ENCODE measurements around the gene GGN. TPM values are rescaled to one million over a fixed set of nuclear protein-coding genes. Genes with fewer than 3 reads are reported as not detected.

GGN gene
- total RNA-seq, 1 experiment from 2014 or later: 0.73 TPM

DNA sequence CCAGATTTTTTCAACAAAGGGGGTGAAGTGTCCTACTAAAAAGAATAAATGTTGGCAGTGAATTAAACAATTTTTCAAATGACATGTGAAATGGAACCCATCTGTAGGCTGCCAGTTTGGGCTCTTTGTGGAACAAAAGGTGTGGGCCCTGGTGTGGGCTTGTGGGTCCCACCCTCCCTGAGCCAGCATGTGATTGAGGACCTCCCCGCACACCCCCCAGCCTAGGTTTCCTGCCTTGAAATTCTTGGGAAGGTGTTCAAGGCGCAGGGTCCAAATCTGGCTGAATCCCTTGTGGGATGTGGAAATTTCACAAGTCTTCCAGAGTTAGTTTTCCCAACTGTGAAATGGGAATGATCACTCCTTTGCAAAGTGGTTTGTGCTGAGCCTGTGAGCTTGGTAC is 4.1 kb downstream of the GGN start:
- Histone ChIP-seq H3K36me3 (ENCODE audit: low read depth, low read length) (peaks cover 23% of the 10 kb centered on the region), H3K9me3 (ENCODE audit: low read length) (no peaks in the 10 kb centered on the region), H4K20me1 (ENCODE audit: low read length) (peaks cover 3% of the 10 kb centered on the region; the same call in 1 of the 2 replicates), H3K4me2 (ENCODE audit: low read length) (no peak overlapping the region), H3K27me3 (ENCODE audit: low read length) (no peaks in the 10 kb centered on the region), H3K4me1 (ENCODE audit: insufficient read depth, low read length) (peaks cover 3% of the 10 kb centered on the region; the same call in 1 of the 2 replicates), H3K79me2 (ENCODE audit: low read length) (0 out of 2 replicates have a peak, but pooled peaks cover 4% of the 10 kb centered on the region), H3K27ac (ENCODE audit: low read length) (no peak overlapping the region), H2AFZ (ENCODE audit: low read length) (no peak overlapping the region), H3K9me2 (replicated peaks; ENCODE audit: low read length) (no peaks in the 10 kb centered on the region), H3F3A (ENCODE audit: low read length, unreplicated experiment) (no peaks in the 10 kb centered on the region), H3K9ac (ENCODE audit: low read length) (no peak overlapping the region), H3K4me3 (ENCODE audit: low read length) (no peak overlapping the region)
- ChIA-PET POLR2A (ENCODE audit: unreplicated experiment) (interaction anchor here (0.6 kb wide), 1 partner anchor 969 kb away, joined by 4 read pairs; no protein-coding TSS in a partner anchor), CTCF (interaction anchor here (0.5 kb wide), 1 partner anchor 48 kb away, joined by 3 read pairs; no protein-coding TSS in a partner anchor)
- TF ChIP-seq EZH2phosphoT487 (IDR thresholded peaks at IDR 0.05; ENCODE audit: borderline replicate concordance, low read length) (no peak), EZH2 (IDR thresholded peaks at IDR 0.05; ENCODE audit: low read length, unreplicated experiment) (no peak)
- TF ChIP-seq, protein P1, sequence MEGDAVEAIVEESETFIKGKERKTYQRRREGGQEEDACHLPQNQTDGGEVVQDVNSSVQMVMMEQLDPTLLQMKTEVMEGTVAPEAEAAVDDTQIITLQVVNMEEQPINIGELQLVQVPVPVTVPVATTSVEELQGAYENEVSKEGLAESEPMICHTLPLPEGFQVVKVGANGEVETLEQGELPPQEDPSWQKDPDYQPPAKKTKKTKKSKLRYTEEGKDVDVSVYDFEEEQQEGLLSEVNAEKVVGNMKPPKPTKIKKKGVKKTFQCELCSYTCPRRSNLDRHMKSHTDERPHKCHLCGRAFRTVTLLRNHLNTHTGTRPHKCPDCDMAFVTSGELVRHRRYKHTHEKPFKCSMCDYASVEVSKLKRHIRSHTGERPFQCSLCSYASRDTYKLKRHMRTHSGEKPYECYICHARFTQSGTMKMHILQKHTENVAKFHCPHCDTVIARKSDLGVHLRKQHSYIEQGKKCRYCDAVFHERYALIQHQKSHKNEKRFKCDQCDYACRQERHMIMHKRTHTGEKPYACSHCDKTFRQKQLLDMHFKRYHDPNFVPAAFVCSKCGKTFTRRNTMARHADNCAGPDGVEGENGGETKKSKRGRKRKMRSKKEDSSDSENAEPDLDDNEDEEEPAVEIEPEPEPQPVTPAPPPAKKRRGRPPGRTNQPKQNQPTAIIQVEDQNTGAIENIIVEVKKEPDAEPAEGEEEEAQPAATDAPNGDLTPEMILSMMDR (conservative IDR thresholded peaks at IDR 0.05; ENCODE audit: low read depth, low read length): no peak
- ATAC-seq: no peak
- intact Hi-C loops (cut with micrococcal nuclease): no loop called here
- no TSS peak for BruUV-seq (replicated peaks)
- DNase-seq: no peak

DNA sequence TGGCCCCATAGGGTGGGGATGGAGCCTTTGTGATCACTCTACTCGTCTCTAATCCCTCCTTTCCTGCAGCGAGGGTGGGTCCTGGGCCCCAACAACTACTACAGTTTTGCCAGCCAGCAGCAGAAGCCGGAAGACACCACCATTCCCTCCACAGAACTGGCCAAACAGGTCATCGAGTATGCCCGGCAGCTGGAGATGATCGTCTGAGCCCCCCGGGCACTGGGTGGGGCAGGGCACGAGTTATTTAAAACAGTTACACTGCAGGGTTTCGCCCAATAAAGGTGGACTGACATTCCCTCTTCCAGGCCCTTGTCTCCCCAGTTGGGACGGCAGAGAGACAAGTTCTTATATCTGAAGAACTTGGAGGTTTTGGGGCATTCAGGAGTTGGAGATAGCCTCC is 4.7 kb downstream of the GGN start:
- H4K20me1 ChIP-seq (ENCODE audit: low read length): peaks cover 3% of the 10 kb centered on the region; the same call in 1 of the 2 replicates
- H3K4me3 ChIP-seq (ENCODE audit: low read length): no peak overlapping the region
- H3F3A ChIP-seq (ENCODE audit: low read length, unreplicated experiment): no peaks in the 10 kb centered on the region
- H3K9me3 ChIP-seq (ENCODE audit: low read length): no peaks in the 10 kb centered on the region
- no peak for TF ChIP-seq EZH2 (IDR thresholded peaks at IDR 0.05; ENCODE audit: low read length, unreplicated experiment)
- no peak for TF ChIP-seq EZH2phosphoT487 (IDR thresholded peaks at IDR 0.05; ENCODE audit: borderline replicate concordance, low read length)
- TF ChIP-seq, protein P1 (conservative IDR thresholded peaks at IDR 0.05; ENCODE audit: low read depth, low read length): no peak
- no peaks in the 10 kb centered on the region for H3K9me2 ChIP-seq (replicated peaks; ENCODE audit: low read length)
- H3K9ac ChIP-seq (ENCODE audit: low read length): no peak overlapping the region
- H3K27ac ChIP-seq (ENCODE audit: low read length): no peak overlapping the region
- ATAC-seq (no peak), DNase-seq (no peak)
- H3K4me1 ChIP-seq (ENCODE audit: insufficient read depth, low read length): peaks cover 3% of the 10 kb centered on the region; the same call in 1 of the 2 replicates
- H2AFZ ChIP-seq (ENCODE audit: low read length): no peak overlapping the region
- H3K27me3 ChIP-seq (ENCODE audit: low read length): no peaks in the 10 kb centered on the region
- H3K36me3 ChIP-seq (ENCODE audit: low read depth, low read length): peaks cover 23% of the 10 kb centered on the region
- H3K79me2 ChIP-seq (ENCODE audit: low read length): 0 out of 2 replicates have a peak, but pooled peaks cover 4% of the 10 kb centered on the region
- POLR2A ChIA-PET (ENCODE audit: unreplicated experiment): no interaction called here
- no TSS peak for BruUV-seq (replicated peaks)
- CTCF ChIA-PET: no interaction called here
- intact Hi-C loops (cut with micrococcal nuclease): no loop called here
- H3K4me2 ChIP-seq (ENCODE audit: low read length): no peak overlapping the region

DNA sequence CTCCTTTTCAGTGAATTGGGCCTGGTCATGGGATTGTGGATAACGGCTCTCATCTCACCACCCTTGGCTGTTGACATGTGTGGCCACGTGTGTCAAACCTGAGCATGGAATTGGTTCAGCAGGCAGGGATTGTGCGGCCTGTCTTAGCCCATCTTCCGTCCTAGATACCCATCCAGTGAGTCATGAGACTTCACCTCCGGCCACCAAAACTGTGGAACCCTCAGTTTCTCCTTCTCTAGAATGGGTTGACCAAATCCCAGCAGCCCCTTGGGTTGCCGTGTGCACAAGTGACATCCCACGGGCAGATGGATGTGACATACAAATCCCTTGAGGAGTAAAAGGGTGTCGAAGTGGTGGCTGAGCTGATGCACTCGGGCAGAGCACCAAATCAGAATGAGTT is 6.7 kb downstream of the GGN start:
- no peak overlapping the region for H3K27ac ChIP-seq (ENCODE audit: low read length)
- peaks cover 23% of the 10 kb centered on the region for H3K36me3 ChIP-seq (ENCODE audit: low read depth, low read length)
- no peak overlapping the region for H2AFZ ChIP-seq (ENCODE audit: low read length)
- no peaks in the 10 kb centered on the region for H3K27me3 ChIP-seq (ENCODE audit: low read length)
- no peak for DNase-seq
- peaks cover 10% of the 10 kb centered on the region; the same call in 1 of the 2 replicates for H4K20me1 ChIP-seq (ENCODE audit: low read length)
- ChIA-PET CTCF (no interaction called here), POLR2A (ENCODE audit: unreplicated experiment) (no interaction called here)
- H3K9me3 ChIP-seq (ENCODE audit: low read length): no peaks in the 10 kb centered on the region
- no peak overlapping the region for H3K9ac ChIP-seq (ENCODE audit: low read length)
- H3K79me2 ChIP-seq (ENCODE audit: low read length): peaks cover 21% of the 10 kb centered on the region
- TF ChIP-seq EZH2phosphoT487 (IDR thresholded peaks at IDR 0.05; ENCODE audit: borderline replicate concordance, low read length): no peak
- no peak for TF ChIP-seq EZH2 (IDR thresholded peaks at IDR 0.05; ENCODE audit: low read length, unreplicated experiment)
- TF ChIP-seq, protein P1 (conservative IDR thresholded peaks at IDR 0.05; ENCODE audit: low read depth, low read length): no peak
- no peaks in the 10 kb centered on the region for H3K9me2 ChIP-seq (replicated peaks; ENCODE audit: low read length)
- intact Hi-C loops (cut with micrococcal nuclease): no loop called here
- no TSS peak for BruUV-seq (replicated peaks)
- no peak overlapping the region for H3K4me2 ChIP-seq (ENCODE audit: low read length)
- no peak overlapping the region for H3K4me3 ChIP-seq (ENCODE audit: low read length)
- H3F3A ChIP-seq (ENCODE audit: low read length, unreplicated experiment): no peaks in the 10 kb centered on the region
- ATAC-seq: no peak
- H3K4me1 ChIP-seq (ENCODE audit: insufficient read depth, low read length): peaks cover 8% of the 10 kb centered on the region

Measured in PC-3 (cell line).